ENCODE data around the gene ELOVL1.

GRCh38 chr1:43367904-43368645 lies at the start of gene ELOVL1:
- peak; percentile 56 for TF ChIP-seq CTCF (IDR thresholded peaks at IDR 0.05; ENCODE audit: borderline replicate concordance, extremely low read depth, low read length, poor library complexity, severe bottlenecking)
- no peak for TF ChIP-seq EZH2 (IDR thresholded peaks at IDR 0.05; ENCODE audit: borderline replicate concordance, low read depth, low read length, severe bottlenecking)
